Inferior parietal cortex (tissue), 1 donor: Measurements from ENCODE around the gene MAP7D1.
"Not testable (repeated sequence)": the region's sequence is repeated elsewhere in the genome, so short reads cannot be mapped to it uniquely, and the experiment has no call there.

Experiments used
- DNase-seq: peaks from one replicate; pipeline ENCODE4 v3.0.0-alpha.2; 2016; ENCODE audit errors: extremely low spot score

The MAP7D1 gene

GRCh38 chr1:36166938-36167905 is 11.3 kb downstream of the MAP7D1 start:
- DNase-seq = no peak

- no peak for DNase-seq
These were observed 12.6 kb downstream of the MAP7D1 start for GRCh38 chr1:36168514-36168913.

- no peak for DNase-seq
These were observed 14.9 kb downstream of the MAP7D1 start for GRCh38 chr1:36170643-36171412.

- no peak for DNase-seq
These were observed 16.2 kb downstream of the MAP7D1 start for GRCh38 chr1:36172017-36172747.

GRCh38 chr1:36172983-36173382 is 17.0 kb downstream of the MAP7D1 start:
- DNase-seq = no peak

GRCh38 chr1:36174713-36175112 is 18.8 kb downstream of the MAP7D1 start:
- no peak for DNase-seq

GRCh38 chr1:36175137-36176095 is 19.5 kb downstream of the MAP7D1 start:
- no peak for DNase-seq

- DNase-seq = no peak
These were observed 20.4 kb downstream of the MAP7D1 start for GRCh38 chr1:36176106-36176949.

- no peak for DNase-seq
These were observed 21.9 kb downstream of the MAP7D1 start for GRCh38 chr1:36177589-36178431.

GRCh38 chr1:36178471-36179219 is 22.7 kb downstream of the MAP7D1 start:
- DNase-seq = no peak

- no peak for DNase-seq
These were observed 23.2 kb downstream of the MAP7D1 start for GRCh38 chr1:36179220-36179600.

- DNase-seq = no peak
These were observed 26.8 kb downstream of the MAP7D1 start for GRCh38 chr1:36182734-36183133.

- DNase-seq = no peak
These were observed 27.4 kb downstream of the MAP7D1 start for GRCh38 chr1:36183309-36183856.

GRCh38 chr1:36187800-36188593 is 32.0 kb downstream of the MAP7D1 start:
- DNase-seq = peak; percentile 95

- not testable (repeated sequence) for DNase-seq
These were observed 40.8 kb downstream of the MAP7D1 start for GRCh38 chr1:36196805-36197204.

GRCh38 chr1:36198641-36199040 is 42.7 kb downstream of the MAP7D1 start:
- no peak for DNase-seq
